OCI-LY7 (cell line): ENCODE results near the gene HTR7. TPM values are rescaled to one million over a fixed set of nuclear protein-coding genes. Genes with fewer than 3 reads are reported as not detected.
A peak's percentile ranks its signal among the peaks of the same experiment; 100 is the strongest.

Source experiments
- BruUV-seq: library from RNA; stranded (reverse); fragments of 400-500 nt; replicated peaks from 2 replicates; lab custom pipeline; 2021; lab: Mats Ljungman, UMichigan
- CTCF ChIA-PET: fragments of 300-600 bp; sonication (Branson Sonifier 250); formaldehyde crosslinking; loops from one replicate; lab custom pipeline; 2022; ENCODE audit warnings: antibody characterized with exemption; ENCODE audit not compliant: unreplicated experiment; lab: Charles Lee
- POLR2A ChIA-PET: fragments of 300-600 bp; sonication (Branson Sonifier 250); formaldehyde crosslinking; loops from one replicate; lab custom pipeline; 2022; ENCODE audit warnings: antibody characterized with exemption; lab: Charles Lee
- DNase-seq: peaks from one replicate; pipeline ENCODE4 v3.0.0-alpha.2; 2015; ENCODE audit warnings: low spot score
- H2AFZ ChIP-seq: fragments of 200-600 bp; sonication (generic), shearing (Covaris generic); 2 replicates; pipeline ENCODE4 v1.6.1; 2014; ENCODE audit warnings: mild to moderate bottlenecking, antibody characterized with exemption, low read length, moderate library complexity
- H3K27ac ChIP-seq: fragments of 200-600 bp; sonication (generic); 2 replicates; pipeline ENCODE4 v1.5.1; 2014; ENCODE audit warnings: mixed run types, low read depth, mild to moderate bottlenecking, moderate library complexity, low read length, inconsistent platforms; ENCODE audit not compliant: poor library complexity, severe bottlenecking
- H3K36me3 ChIP-seq: fragments of 200-600 bp; sonication (generic); 2 replicates; pipeline ENCODE4 v1.6.1; 2014; ENCODE audit warnings: mild to moderate bottlenecking, antibody characterized with exemption, low read length, moderate library complexity, mixed read lengths; ENCODE audit not compliant: insufficient read depth
- H3K4me1 ChIP-seq: fragments of 200-600 bp; sonication (generic); 2 replicates; pipeline ENCODE4 v1.5.1; 2014; ENCODE audit warnings: mild to moderate bottlenecking, low read length; ENCODE audit not compliant: insufficient read depth, poor library complexity, severe bottlenecking
- H3K4me2 ChIP-seq: fragments of 200-600 bp; sonication (generic); 2 replicates; pipeline ENCODE4 v1.6.1; 2014; ENCODE audit warnings: mild to moderate bottlenecking, low read length
- H3K4me3 ChIP-seq: fragments of 200-600 bp; sonication (generic); 2 replicates; pipeline ENCODE4 v1.5.1; 2014; ENCODE audit warnings: mild to moderate bottlenecking, low read depth, low read length; ENCODE audit not compliant: poor library complexity, severe bottlenecking
- H3K79me2 ChIP-seq: fragments of 200-600 bp; sonication (generic); 2 replicates; pipeline ENCODE4 v1.6.1; 2016; ENCODE audit warnings: low read depth, mild to moderate bottlenecking, low read length, moderate library complexity, mixed read lengths; ENCODE audit not compliant: insufficient read depth
- H3K9me2 ChIP-seq: fragments of 200-600 bp; sonication (generic); 2 replicates; pipeline ENCODE4 v1.6.1; 2016; ENCODE audit warnings: mild to moderate bottlenecking, low read length, mixed read lengths; ENCODE audit not compliant: insufficient read depth
- H3K9me3 ChIP-seq: fragments of 200-600 bp; sonication (generic); 2 replicates; pipeline ENCODE4 v1.6.1; 2014; ENCODE audit warnings: mild to moderate bottlenecking, mixed run types, low read length, mixed read lengths
- H4K20me1 ChIP-seq: fragments of 200-600 bp; sonication (generic); 2 replicates; pipeline ENCODE4 v1.6.1; 2014; ENCODE audit warnings: mild to moderate bottlenecking, antibody characterized with exemption, low read length, moderate library complexity, mixed read lengths; ENCODE audit not compliant: insufficient read depth
- CTCF ChIP-seq: fragments of 200-600 bp; sonication (generic); conservative IDR thresholded peaks from 2 replicates; pipeline ENCODE4 v1.5.1; 2014; ENCODE audit warnings: mild to moderate bottlenecking, antibody characterized with exemption, low read length, moderate library complexity, mixed read lengths
- EZH2phosphoT487 ChIP-seq: fragments of 200-600 bp; sonication (generic); IDR thresholded peaks from 2 replicates; pipeline ENCODE4 v1.6.1; 2018; ENCODE audit warnings: low read depth, borderline replicate concordance, mild to moderate bottlenecking, mixed run types, antibody characterized with exemption, low read length, moderate library complexity, mixed read lengths
- intact Hi-C: fragments of 100-400 bp; cut with micrococcal nuclease; formaldehyde crosslinking; loops from one replicate; pipeline ENCODE4 v1.10.0; 2022; ENCODE audit not compliant: unreplicated experiment
- total RNA-seq, 2 experiments: library from RNA; depleted of rRNA in 1 of 2; stranded (reverse); fragments of >200 nt in 1 of 2; shearing (Covaris generic) in 1 of 2; gene quantifications; 2 replicates each; pipeline ENCODE4 v1.2.3, GENCODE V29; 2014 to 2022

HTR7 gene
- total RNA-seq, 2 experiments from 2014 or later = 0.10 TPM; not detected in 1

DNA sequence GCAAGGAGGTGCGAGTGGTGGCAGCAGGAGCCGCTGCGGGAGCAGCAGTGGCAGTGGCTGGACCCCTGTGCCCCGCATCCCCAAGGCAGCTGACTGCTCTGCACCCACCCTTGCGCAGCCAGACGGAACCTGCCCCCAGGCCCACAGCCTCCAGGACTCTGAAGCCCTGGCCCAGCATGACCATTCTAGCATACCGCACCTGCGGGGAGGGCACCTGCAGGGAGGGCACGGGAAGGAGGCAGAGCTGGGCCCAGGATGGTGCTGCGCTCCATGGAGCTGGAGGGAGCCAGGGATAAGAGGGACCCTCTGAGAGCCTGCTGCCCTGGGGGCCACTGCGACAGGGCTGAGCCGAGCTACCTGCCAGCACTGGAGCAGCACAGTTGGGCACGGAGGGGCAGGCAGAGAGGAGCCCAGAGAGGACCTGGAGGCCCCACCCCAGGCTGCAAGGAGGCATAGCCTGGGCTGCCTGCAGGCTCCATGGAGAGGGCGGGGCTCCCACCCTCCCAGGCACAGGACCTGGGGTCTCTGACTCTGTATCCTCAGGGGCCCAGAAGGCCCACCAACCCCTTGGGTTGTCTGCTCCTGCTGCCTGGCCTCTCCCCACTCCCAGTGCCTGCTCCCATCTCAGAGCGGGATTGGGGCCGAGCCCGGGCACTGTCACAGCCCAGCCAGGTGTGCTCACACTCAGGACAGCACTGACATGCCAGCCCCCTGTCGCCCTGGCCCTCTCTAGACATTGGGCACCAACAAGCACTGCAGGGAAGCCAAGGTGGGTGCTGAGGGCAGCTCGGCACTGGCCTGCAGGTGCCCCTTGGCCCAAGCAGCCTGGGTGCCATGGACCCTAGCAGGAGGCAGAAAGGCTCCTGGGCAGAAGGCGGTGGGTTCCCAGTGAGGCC, 87.6 kb downstream of the HTR7 start:
- Histone ChIP-seq H3K79me2 (no peaks in the 10 kb centered on the region), H2AFZ (no peak overlapping the region), H3K9me3 (no peaks in the 10 kb centered on the region), H4K20me1 (no peaks in the 10 kb centered on the region), H3K36me3 (no peaks in the 10 kb centered on the region), H3K4me1 (no peaks in the 10 kb centered on the region), H3K27ac (no peak overlapping the region), H3K4me2 (no peak overlapping the region), H3K4me3 (no peak overlapping the region), H3K9me2 (no peaks in the 10 kb centered on the region)
- CTCF ChIA-PET = no interaction called here
- TF ChIP-seq EZH2phosphoT487 (no peak), CTCF (no peak)
- POLR2A ChIA-PET = no interaction called here
- no peak for DNase-seq
- intact Hi-C loops = no loop called here
- no TSS peak for BruUV-seq

GRCh38 chr10:90751107-90751997, 106.5 kb downstream of the HTR7 start:
- peak; percentile 86 for TF ChIP-seq CTCF
- TF ChIP-seq EZH2phosphoT487 = no peak
- H3K79me2 ChIP-seq = no peaks in the 10 kb centered on the region
- no peaks in the 10 kb centered on the region for H3K4me1 ChIP-seq
- intact Hi-C loops = loop anchor here (1.0 to 2.0 kb wide), 2 partner anchors 37 to 112 kb away; no protein-coding TSS in a partner anchor
- no peaks in the 10 kb centered on the region for H3K36me3 ChIP-seq
- no peaks in the 10 kb centered on the region for H4K20me1 ChIP-seq
- no peak overlapping the region for H3K4me2 ChIP-seq
- BruUV-seq = no TSS peak
- peak; percentile 44 for DNase-seq
- no peaks in the 10 kb centered on the region for H3K9me3 ChIP-seq
- H3K9me2 ChIP-seq = no peaks in the 10 kb centered on the region
- CTCF ChIA-PET = interaction anchor here (0.8 kb wide), 1 partner anchor 37 kb away, joined by 4 read pairs; no protein-coding TSS in a partner anchor
- POLR2A ChIA-PET = no interaction called here
- H2AFZ ChIP-seq = no peak overlapping the region
- H3K4me3 ChIP-seq = no peak overlapping the region
- H3K27ac ChIP-seq = no peak overlapping the region
